ENCODE results near the gene CACNA2D2.

The CACNA2D2 gene

DNA sequence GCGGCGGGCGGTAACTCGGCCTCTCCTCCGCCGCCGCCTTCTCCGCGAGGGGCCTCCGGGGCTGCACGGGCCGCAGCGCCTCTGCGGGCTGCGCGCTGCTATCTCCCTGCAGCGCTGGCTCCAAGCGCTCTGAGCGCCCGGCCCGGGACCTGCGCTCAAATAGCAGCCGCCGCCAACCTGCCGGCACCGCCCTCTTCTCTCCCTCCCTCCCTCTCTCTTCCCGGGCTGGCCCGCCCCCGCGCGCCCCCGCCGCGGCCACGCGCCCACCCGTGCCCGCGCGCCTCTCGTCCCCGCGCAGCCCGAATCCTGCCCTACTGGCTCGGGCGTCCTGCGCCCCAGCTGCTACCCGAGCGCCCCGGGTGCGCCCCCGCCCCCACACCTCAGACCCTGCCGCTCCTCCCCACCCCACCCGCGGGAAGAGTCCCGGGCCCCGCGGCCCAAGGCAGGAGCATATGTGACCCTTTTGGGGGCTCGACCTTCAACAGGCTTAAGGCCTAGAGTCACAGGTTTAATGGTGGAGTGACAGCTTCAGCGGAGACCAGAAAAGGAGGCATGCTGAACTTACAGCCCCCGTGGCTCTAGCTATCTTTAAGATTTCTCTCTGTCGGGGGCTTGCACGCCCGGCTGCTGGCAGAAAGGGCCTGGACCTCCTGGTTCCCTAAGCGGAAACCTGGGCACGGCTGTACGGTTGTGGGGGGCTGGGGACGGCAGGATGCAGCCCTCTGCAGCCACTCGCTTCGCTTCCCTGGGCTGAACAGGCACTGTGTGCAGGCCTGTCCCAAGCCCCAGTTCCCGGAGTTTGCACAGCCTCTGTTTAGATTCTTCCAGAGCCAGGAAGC lies at the start of gene CACNA2D2:
CACNA2D2 (minus strand) TSS at position 131 of the 839 bp plus-strand sequence. CDS start 211 bp downstream, outside the sequence.
- peak; percentile 2 for DNase-seq
- in situ Hi-C loops (cut with HindIII; ENCODE audit: low pct_ligation_motif_present, low pct_unique_long_range_greater_than_20kb, low sequenced_read_pairs), result no loop called here

DNA sequence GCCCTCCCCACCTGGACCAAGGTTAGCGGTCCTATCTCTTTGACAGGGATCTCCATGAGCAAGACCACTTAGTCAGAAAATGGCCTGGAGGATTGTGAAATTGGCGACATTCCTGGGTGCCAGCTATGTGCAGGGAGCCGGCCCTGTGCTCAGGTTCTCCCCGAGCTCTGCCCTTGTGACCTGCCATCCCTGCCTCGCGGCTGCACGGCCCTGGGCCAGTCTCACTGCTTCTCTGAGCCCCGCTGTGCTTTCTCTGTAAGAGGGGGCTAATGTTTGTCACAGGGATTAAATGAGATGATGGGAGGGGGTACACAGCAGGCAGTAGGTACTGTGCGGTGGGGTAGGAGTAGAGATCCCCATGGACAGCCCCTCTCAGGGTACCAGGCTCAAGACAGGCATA lies 49.2 kb upstream of the CACNA2D2 start:
- DNase-seq, result no peak
- in situ Hi-C loops (cut with HindIII; ENCODE audit: low pct_ligation_motif_present, low pct_unique_long_range_greater_than_20kb, low sequenced_read_pairs), result no loop called here

DNA sequence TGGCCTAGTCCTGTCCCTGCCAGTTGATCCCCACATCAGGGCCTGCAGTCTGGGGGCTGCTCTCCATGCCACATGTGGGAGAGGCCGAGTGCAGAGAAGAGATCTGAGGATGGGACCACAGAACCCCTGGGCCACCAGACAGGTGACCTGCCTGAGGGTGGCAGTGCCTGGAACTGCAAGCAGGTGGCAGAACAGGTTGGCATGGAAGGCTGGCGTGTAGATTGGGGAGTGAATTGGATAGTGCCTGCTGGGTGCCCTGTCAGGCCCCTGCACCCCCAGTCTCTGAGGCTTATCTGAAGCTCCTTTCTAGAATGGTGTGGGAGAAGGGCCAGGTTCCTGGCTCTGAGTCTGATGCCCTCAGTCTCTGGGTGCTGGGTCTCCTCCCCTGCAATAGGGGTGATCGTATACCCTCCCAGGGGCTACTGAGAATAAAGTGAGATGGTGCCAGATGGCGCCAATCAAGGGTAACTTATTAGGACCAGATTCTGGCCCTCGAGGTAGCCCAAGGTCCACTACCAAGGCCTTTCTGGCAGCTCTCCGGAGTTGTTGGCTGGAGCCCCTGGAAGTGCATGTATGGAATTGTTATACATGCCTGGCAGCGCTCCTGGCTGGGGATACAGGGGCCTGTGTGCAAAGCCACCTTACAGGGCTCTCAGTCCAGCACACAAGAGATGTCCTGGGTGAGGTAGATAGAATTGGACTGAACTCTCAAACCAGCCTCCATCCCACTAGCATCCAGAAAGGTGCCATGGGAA lies 48.4 kb upstream of the CACNA2D2 start:
- in situ Hi-C loops (cut with HindIII; ENCODE audit: low pct_ligation_motif_present, low pct_unique_long_range_greater_than_20kb, low sequenced_read_pairs), result no loop called here
- DNase-seq, result no peak

DNA sequence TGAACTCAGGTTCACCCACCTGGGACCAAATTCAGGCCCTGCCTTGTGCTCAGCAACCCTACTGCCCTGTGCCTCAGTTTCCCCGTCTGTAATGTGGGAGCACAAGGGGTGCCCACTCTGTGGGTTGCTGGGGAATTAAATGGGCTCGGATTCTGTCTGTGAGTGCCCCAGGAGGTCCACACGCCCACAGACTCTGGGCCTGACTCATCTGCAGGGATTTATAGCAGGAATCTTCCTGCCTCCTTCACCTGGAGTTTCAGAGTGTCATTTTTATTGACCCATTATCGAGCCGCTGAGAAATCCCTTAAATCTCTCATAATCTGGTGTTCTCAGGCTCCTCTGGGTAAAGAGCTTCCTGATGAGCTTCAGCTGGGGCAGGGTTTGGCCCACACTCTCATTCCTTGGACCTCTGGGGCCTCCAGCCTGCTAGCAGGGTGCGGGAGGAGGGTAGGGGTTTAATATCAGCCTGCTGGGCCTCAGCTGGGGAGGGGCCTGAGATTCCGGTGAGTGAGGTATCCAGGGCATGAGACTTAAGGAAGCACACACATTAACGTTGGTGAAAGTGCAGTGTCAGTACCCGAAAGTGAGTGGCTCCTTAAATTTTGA lies 47.7 kb upstream of the CACNA2D2 start:
- in situ Hi-C loops (cut with HindIII; ENCODE audit: low pct_ligation_motif_present, low pct_unique_long_range_greater_than_20kb, low sequenced_read_pairs), result no loop called here
- DNase-seq, result no peak

DNA sequence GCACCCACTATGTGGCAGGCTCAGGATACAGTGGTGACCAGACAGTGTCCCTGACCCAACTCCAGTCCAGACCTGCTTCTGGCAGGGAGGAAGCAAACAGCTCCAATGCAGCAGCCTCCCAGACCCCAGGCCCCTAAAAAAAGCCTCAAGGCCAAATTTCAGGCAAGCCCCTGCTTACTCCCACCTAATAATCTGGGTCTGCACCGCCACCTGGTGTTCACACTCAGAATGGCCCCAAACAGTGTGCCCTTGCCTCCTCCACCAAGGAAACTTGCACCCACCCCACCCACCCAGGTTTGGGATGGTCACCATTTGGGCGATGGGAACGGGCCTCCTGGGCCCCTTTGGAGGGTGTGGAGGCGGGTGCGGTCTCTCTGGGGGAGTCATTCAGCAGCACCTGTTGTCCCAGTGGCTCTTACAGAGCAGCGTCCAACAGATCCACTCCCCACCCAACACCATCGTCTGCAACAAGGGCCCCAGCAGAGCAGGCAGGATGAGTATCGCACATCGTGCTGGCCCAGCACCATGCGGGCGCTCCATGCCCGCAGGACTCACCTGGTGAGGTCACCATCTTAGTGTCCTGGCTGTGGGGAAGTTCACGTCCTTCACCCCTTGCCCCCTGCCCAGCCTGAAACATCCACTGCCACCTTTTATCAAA lies 46.8 kb upstream of the CACNA2D2 start:
- in situ Hi-C loops (cut with HindIII; ENCODE audit: low pct_ligation_motif_present, low pct_unique_long_range_greater_than_20kb, low sequenced_read_pairs), result no loop called here
- DNase-seq, result peak; percentile 39

DNA sequence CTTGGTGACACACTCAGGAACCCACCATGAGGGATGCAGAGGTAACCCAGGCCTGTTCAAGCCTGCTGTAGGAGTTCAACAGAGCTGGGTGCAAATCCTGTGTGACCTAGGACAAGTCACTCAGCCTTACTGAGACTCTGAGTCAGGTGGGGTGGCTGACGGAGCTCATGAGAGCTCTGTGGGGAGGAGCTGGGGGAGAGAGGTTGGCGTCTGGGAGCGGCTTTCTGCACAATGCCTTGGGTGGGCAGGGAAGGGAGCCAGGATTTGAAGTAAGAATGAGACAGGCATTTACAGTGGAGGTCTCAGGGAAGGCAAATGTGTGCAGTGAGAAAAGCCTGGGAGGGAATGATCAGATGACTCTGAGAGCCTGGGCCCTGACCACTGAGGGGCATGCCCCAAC lies 45.8 kb upstream of the CACNA2D2 start:
- in situ Hi-C loops (cut with HindIII; ENCODE audit: low pct_ligation_motif_present, low pct_unique_long_range_greater_than_20kb, low sequenced_read_pairs), result no loop called here

DNA sequence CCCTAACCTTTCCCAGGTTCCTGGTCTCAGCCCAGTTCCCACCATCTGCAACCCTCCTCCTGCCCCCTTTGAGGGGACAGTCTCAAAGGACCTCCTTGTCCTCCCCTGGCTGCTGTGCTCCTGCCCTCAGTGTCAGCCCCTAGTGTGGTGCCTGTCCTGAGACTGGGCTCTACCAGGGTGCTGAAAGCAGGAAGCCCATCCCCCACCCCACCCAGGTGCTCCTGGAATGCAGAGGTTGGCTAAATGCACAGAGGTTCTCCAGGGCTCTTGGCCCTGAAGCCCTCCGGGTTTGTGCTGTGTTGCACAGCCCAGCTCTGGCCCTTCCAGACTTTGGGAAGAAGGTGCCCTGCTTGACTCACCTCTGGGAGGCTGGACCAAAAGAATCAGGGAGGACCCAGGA lies 42.3 kb upstream of the CACNA2D2 start:
- DNase-seq, result no peak
- in situ Hi-C loops (cut with HindIII; ENCODE audit: low pct_ligation_motif_present, low pct_unique_long_range_greater_than_20kb, low sequenced_read_pairs), result no loop called here

More for the DNA sequence above, 45.8 kb upstream of the CACNA2D2 start:
- DNase-seq, result no peak

DNA sequence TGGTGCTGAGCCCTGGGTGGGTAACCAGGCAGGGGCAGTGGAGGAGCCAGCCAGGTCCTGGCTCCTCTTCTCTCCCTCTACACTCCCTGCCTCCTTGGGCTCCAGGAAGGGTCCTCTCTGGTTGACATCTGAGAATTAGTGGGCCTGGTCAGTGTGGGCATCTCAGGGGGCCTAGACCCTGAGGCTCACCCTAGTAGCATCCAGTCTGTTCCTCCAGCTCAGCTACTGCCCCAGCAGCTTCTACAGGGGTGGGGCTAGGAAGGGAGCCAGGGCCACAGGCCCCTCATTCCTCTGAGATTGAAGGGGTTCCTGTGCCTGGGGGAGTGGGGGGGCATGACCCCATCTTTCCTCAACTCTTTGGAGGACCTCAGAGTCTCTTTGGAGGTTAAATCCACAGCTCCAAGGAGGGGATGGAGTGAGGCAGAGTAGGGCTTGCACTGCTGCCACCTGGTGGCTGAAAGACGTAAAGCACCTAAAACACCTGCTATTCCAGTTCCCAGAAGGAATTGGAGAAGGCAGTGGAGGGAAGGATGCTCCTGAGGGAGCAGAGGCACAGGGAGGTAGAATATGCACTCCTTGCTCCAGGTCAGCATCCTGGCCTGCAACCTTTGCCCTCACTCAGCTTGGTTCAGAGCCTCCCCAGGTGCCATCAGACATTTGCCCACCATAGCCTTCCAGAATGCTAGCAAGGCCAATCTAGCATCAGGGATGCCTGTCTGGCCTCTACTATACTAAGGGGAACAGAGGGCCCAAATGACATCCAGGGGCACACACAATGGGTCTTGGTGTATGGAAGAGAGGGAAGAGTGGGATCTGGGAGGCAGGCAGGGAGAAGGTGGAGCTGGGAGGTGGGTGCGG lies 39.0 kb upstream of the CACNA2D2 start:
- in situ Hi-C loops (cut with HindIII; ENCODE audit: low pct_ligation_motif_present, low pct_unique_long_range_greater_than_20kb, low sequenced_read_pairs), result no loop called here
- DNase-seq, result peak; percentile 53

DNA sequence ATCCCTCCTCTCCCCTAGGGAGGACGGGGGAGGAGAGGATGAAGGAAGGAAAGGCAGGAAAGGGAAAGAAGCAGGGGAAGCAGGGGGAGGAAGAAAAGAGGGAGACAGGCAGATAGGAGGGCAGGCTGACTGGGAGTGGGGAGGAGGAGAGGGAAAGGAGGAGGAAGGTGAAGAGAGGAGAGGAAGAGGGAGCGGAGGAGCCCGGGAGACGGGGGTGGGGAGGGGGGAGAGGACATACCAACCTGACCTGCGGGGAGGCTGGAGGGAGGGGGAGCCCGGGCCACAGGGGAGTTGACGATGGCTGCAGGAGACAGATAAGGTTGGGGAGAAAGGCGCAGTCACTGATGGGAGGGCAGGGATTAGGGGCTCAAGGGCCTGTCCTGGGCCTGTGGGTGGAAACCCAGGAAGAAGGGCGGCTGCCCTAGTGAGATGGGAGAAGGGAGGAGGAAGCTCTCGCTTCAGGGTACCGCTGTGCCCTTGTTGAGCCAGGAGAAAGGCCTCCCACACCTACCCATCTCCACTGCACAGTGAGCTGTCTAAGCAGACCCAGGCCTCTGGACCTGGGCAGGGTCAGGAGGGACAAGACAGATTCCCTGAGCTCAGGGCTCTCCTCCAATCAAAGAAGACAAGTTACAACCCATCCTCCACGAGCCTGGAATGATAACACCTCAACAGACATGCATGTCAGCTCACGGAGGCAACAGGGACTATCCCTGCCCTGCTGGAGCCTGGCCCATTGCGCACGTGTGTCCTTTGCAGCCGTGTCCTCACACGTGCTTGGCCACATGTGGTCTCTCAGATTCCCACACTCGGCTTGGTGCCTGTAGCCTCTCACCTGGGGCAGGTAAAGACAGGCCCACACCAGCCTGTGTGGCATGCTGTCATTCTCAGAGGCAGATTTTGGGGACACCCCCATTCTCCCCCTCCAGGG lies 36.2 kb upstream of the CACNA2D2 start:
- in situ Hi-C loops (cut with HindIII; ENCODE audit: low pct_ligation_motif_present, low pct_unique_long_range_greater_than_20kb, low sequenced_read_pairs), result no loop called here
- DNase-seq, result no peak

DNA sequence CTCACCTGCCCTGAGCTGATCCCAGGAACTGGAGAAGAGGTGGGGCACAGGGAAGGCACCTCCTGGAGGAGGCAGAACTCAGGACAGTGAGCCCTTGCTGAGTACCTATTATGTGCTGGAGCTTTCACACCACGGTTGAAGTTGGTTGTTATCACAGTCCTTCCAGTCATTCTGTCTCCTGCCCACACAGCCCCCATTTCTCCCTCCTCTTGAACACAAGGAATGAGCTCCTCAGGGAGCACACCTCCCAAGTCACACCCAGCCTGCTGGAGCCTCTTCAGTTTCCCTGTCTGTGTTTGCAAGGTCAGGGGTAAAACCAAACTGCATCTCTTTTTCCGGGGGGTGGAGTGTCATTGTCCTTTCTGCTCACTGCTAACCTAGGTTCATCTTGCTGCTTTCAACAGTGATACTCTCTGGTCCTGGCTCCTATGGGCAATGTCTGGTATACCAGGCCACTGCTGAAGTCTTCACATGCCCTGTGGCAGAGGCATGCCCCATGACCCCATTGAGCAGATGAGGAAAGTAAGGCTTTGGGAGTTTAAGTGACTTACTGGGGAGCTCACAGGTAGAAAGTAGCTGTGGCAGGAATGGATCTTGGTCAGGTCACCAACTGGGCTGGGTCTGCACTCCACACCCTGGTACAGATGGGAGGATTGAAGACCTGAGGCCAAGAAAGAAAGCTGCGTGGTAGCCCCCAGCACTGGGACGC lies 34.1 kb upstream of the CACNA2D2 start:
- in situ Hi-C loops (cut with HindIII; ENCODE audit: low pct_ligation_motif_present, low pct_unique_long_range_greater_than_20kb, low sequenced_read_pairs), result no loop called here
- DNase-seq, result no peak

DNA sequence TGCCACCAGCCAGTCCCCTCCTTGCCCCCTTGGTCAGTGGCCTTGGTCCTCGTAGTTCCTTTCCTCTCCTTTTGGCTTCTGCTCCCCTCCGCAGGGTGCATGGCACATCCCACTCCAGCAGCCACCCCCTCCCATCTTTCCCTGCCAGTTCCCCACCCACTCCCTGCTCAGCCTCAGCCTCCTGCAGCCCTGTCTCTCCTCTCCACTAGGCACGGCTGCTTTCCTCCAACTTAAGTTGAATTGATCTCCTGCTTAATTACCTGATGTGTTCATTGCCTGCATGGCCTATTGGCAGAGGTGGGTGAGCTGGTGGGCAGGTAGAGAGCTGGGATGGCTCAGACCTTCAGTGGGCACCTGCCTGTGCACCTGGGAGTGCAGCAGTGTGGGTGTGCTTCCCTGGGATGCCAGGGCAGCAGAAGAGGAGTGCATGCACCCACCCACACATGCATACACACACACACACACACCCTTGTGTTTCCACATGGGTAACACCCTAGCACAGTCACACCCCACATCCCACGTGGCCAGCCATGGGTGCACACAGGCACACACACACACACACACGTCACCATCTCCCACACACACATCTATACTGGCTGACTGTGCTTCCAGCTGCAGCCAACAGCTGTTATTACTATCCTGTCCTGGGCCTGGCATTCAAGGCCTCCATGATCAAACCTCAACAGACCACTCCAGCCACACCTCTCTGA lies 33.2 kb upstream of the CACNA2D2 start:
- in situ Hi-C loops (cut with HindIII; ENCODE audit: low pct_ligation_motif_present, low pct_unique_long_range_greater_than_20kb, low sequenced_read_pairs), result no loop called here
- DNase-seq, result no peak

DNA sequence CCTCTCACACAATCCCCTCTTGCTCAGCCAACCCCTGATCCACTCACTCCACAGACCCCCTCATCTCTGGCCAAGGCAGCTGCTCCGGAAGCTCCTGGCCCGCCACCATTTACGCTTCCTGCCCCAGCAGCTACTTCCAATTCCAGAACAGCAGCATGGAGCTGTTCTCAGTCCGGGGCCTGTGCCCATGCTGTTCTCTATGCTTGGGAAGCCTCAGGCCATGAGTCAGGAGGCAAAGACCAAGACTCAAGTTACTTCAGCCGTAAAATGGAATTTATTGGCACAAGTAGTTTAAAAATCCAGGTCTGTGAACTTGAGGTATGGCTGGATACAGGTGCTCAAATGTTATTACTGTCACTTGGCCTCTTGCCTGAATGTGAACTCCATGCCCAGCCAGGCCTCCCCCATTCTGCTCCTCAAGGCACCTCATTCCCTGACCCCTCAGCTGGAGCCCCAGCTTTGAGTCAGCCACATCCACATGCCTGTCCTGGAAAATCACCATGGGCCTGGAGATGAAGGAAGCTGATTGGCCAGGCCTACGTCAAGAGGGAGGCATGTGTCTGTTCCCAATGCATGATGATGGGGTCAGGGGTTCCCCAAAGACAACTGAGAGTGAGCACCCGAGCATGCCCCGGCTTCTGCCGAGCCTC lies 31.4 kb upstream of the CACNA2D2 start:
- DNase-seq, result peak; percentile 40
- in situ Hi-C loops (cut with HindIII; ENCODE audit: low pct_ligation_motif_present, low pct_unique_long_range_greater_than_20kb, low sequenced_read_pairs), result no loop called here

DNA sequence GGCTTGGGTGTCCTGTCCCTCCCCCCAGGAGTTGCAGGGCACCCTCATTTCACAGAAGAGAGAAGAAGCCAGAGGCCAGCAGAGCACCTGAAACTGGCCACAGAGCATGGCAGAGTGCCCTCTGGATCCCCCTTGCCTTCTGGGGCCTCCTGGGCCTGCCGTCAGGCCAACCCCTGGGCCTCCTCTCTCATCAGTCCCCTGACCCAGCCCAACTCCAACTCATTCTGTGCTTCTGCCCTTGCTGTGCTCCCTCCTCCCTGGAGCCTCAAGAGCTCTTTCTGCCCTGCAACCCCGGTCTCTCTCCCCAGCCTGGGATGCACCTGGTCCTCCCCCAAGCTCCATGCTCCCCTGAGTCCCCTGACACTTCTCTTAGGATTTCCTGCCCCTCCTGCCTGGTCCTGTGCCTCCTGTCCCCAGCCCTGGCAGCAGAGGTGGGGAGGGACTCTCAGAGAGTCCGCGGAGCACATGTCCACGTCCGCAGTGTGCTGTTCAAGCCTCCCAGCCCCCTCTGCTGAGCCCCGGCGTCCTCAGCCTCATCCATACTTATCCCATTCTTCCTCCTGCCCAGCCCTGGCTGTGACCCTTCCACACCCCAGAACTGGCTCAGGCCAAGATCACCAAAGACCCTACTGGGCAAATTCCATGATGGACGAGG lies 30.5 kb upstream of the CACNA2D2 start:
- no peak for DNase-seq
- in situ Hi-C loops (cut with HindIII; ENCODE audit: low pct_ligation_motif_present, low pct_unique_long_range_greater_than_20kb, low sequenced_read_pairs), result no loop called here

DNA sequence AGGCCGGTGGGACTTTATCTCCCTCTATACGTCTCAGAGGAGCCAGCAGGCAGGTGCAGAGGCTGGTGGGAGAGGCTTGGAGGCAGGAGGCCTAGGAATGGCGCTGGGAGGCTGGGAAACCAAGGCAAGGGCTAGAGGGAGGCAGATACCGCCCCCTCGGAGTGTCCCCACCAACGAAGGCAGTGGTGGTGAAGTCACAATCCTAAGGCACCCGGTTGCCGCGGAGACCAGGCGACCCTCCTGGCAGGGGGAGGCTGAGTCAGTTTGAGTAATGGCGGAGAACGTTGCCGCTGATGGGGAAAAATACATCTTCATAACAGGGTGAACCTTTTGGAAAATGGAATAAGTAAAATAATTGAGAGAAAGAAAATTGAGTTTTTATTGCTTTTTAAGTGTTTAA lies 29.9 kb upstream of the CACNA2D2 start:
- in situ Hi-C loops (cut with HindIII; ENCODE audit: low pct_ligation_motif_present, low pct_unique_long_range_greater_than_20kb, low sequenced_read_pairs), result no loop called here

DNA sequence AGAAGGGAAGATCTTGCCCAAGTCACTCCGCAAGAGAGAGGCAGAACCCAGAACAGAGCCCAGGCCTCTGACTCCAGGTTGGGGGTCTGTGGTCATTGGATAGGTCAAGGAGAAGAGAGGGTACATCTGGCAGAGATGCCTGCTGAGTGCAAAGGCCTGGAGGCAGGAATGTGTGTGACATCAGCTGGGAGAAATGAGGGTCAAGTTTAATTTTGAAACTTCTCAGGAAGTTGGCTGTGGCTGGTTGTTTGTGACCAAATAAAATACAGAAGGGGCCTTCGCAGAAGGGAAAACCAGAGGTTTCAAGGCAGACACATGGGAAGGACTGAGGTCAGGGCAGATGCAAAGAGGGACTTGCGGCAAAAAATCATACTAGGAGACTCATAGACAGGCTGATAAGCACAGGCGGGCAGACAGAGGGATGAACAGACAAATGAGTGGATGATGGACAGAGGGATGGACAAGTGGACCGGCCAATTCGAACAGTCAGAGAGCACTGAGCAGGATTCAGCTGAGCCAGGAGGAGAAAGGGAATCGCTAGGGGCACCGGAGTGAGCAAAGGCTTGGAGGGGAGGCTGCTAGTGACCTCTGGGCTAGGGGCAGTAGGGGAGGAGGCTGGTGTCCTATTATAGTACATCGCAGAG lies 28.8 kb upstream of the CACNA2D2 start:
- no peak for DNase-seq
- in situ Hi-C loops (cut with HindIII; ENCODE audit: low pct_ligation_motif_present, low pct_unique_long_range_greater_than_20kb, low sequenced_read_pairs), result no loop called here

More for the DNA sequence above, 29.9 kb upstream of the CACNA2D2 start:
- DNase-seq, result no peak

Measured in ACHN (cell line).